ENCODE data around the gene CHDH.

Gene CHDH

GRCh38 chr3:53846851-53847155, 584 bp upstream of the CHDH start:
- FAIRE-seq, result no peak

- no peak for FAIRE-seq
These were observed 412 bp downstream of the CHDH start for GRCh38 chr3:53845881-53846133.

DNA sequence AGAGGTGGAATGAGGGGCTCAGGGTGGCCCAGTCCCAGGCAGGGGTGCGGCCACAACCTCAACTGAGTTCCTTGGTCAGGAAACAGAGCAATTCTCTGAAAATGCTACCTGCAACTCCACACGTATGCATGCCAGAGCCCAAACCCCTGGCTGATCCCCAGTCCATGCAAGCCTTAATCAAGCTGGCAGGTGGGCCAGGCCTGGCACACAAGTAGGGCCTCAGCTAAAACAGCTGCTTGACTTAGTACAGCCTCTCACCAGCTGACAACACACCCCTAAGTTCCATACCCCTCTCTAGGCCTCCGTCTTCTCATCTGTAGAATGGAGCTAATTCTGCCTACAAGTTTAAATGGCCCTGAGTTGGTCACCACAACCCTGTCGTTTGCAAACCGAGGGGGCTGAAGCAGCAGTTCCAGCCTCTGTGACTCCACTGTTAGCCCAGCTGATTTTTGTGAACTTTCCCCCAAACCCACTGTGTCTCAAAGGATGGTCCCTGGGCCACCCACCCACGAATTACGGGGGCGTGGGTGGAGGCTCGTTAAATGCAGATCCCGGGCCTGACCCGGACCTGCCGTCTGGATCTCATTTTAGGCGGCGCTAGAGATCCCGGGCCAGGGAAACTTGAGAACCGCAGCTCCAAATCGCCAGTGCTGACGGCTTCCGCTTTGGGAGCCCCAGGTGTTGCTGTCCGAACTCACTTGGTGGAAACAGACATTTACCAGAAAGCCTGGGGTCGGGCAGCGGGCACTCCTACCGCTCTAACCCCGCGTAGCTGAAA, 927 bp downstream of the CHDH start:
- FAIRE-seq, result no peak

DNA sequence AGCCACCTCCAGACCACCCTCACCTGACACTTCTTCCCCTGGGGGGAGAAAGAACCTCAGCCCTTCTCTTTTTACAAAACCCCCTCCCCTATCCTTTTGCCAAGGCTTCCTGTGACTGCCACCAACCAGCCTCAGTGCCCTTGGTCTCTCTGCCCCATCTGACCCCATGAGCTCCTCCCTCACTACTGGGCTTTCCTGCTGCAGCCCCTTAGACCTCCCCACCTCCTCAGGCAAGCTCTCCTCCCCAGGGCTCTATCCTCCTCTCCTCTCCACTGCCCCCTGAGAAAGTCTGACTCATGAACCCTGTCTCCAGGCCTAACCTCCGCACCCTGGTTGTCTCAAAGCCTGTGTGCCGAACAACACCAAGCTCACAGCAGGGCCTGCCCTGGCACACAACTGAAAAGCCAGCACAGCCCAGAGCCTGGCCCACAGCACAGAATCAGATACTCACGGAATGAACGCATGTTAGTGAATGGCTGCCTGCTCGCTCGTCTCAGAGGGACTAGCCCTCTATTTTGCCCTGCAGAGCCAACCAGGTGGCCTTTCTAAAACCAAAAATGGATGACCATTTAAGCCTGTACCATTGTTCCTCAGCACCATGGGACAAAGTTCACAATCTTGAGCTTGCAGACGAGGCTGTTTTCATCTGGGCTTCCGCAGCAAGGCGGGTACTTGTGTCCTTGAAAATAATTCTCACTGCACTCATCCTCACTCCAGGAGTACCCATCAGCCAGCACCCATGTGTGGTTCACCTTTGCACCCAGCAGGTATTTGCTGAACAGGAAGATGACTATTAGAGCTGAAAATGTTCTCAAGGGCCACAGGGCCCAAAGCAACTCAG, 1.7 kb downstream of the CHDH start:
- FAIRE-seq, result no peak

GRCh38 chr3:53843195-53844177, 2.7 kb downstream of the CHDH start:
- no peak for FAIRE-seq

DNA sequence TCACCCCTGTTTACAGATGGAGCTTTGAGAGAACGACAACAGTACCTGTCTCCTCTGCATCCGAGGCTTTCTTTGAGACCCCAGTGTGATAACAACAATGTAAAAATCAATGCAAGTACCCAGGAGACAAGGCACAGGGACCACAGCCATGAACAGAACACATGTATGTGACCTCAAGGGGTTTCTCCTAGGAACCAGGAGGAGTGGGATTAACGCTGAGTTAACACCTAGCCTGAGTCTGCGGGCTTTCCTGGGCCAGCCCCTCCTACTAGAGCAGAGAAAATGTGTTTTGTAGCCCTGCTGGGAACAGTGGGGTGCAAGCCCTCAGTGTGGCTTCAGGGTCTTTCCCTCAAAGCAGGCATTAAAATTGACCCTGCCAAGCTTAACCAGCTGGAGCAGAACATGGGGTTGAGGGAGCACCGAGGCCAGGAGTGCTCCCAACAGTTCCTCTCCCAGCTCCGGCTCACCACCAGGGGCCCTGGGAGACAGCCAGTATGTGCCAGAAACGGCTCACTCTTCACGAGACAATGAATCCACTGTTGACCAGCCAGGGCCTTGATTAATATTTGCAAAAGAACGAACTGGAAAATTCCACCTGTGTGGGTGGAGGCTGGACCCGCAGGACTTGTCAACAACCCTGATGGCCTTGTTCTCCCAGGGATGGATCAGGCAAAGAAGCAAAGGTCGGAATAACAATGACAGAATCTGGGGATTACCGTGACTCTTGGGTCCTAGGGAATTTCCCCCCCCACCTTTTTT, 3.6 kb downstream of the CHDH start:
- no peak for FAIRE-seq

DNA sequence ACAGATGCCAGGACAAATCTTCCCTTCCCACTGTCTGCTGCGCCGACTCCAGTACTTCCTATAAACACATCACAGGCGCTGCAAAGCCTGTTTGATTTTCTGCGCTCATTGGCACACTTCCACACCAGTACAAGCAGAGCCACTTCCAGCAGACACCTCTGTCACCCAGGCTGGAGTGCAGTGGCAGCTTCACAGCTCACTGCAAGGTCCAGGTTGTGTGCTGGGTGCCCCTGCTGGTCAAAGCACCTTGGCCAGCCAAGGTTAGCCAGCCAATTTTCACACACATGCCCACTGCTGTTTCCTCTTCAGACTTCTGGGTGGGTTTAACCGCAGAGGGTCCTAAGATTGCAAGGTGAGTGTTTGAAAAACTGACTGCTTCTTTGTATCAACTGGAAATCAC, 4.9 kb downstream of the CHDH start:
- FAIRE-seq, result no peak

GRCh38 chr3:53837331-53837730, 8.9 kb downstream of the CHDH start:
- no peak for FAIRE-seq

DNA sequence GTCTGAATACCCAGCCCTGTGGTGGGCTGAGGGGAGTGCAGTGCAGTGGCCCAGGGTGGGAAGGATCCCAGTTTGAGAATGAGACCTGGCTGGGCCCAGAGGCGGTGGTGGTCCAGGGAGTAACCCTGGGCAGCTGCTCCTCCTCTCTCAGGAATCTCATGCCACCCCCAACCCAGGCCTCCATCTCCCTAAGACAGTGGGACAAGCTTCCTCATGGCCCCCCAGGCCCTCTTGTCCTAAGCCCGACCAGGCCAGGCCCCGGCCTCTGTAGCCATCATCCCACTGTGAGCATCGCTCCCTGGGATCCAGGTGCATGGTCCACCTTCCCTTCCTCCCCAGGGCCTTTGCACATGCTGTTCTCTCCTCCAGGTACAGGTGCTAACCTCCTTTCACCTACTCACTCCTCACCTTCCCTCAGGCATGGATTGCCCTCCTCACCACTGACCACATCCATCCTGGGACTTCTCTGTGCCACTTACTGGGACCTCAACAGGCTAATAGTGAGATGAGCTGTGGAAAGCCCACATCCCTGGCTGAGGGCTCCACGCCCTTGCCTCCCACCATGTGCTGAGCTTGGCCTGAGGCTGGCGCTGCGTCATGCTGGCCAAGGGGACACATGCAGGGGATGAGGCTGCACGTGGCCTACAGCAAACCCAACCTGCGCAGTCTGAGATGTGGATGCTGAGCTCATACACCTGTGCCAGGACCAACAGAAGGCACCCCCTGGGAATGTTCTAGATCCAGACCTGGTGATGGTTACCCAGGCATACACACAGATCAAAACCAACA, 9.9 kb downstream of the CHDH start:
- FAIRE-seq, result no peak

DNA sequence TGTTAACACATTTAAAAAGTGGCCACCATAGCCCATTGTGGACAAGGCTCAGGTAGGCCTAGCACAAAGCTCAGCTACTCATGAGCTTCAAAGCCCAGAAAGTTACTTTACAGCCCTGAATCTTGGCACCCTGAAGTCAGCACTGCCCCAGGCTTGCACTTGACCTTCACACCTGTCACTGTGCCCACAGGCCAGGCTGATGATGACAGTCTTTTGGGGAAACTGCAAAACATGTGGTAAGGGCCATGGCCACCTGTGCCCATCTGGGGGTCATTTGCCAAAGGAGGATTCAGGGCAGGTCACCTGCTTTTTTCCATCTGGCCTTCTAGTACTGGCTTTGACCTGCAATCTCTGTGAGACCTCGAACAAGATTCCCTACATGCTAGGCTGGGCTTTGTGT, 11.0 kb downstream of the CHDH start:
- FAIRE-seq, result no peak

DNA sequence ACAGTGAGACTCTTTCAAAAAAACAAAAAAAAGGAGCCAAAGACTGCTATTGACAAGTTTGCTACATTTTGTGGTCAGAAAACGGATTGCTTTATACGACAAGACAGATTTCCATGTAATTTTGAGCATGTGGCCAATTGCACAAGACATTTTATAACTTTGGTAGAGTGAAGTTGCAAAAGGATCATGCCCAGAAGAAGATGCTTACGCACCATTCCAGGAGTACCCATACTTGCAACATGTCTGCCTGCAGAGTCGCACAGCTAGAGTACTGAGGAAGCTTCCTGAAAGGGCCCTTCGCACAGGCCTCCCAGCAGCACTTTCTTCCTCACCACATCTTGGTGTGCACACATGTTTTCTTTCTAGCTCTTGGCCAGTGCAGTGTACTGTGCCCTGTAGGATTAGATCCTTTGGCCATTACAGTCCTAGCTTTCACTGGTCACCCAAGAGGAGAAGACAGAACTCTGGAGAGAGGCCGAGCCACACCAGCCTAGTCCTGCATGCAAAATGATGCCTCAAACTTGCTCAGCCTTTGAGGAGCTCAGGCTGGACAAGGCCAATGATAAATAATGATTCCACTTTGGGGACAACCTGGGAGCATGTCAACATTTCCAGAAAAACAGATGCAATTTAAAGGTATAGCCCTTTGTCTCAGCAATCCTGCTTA, 11.7 kb downstream of the CHDH start:
- no peak for FAIRE-seq

- FAIRE-seq, result no peak
These were observed 12.5 kb downstream of the CHDH start for GRCh38 chr3:53833700-53834099.

- FAIRE-seq, result no peak
These were observed 13.1 kb downstream of the CHDH start for GRCh38 chr3:53833053-53833645.

- no peak for FAIRE-seq
These were observed 15.3 kb downstream of the CHDH start for GRCh38 chr3:53830944-53831343.

DNA sequence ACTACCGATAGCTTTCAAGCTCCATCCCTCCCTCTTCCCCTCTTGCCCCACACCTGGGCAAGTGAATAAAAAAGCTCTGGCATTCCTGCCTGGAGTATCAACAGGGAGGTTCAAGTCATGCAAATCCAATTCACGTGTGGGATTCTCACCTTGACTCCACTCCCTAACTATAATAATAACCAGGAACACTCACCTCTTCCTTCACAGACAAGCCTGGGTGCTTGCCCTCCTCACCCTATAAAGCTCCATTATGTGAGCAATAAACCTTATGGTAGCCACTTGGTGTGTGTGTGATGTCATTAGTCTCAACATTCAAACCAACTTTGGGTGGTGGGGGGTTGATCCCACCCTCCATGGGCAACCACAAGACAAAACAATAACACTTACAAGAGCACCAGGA, 16.6 kb downstream of the CHDH start:
- no peak for FAIRE-seq

GRCh38 chr3:53828581-53828980, 17.6 kb downstream of the CHDH start:
- no peak for FAIRE-seq

DNA sequence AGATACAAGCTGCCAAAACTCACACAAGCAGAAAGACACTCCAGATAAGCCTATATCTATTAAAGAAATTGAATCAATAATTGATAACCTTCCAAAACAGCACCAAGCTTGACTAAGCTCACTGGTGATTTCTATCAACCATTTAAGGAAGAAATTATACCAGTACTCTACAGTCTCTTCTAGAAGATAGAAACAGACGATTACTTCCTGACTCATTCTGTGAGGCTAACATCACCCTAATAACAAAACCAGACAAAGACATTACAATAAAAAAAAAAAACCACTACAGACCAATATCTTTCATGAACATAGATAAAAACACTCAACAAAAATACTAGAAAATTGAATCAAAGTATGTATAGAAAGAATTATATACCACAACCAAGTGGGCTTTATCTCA, 20.2 kb downstream of the CHDH start:
- no peak for FAIRE-seq

DNA sequence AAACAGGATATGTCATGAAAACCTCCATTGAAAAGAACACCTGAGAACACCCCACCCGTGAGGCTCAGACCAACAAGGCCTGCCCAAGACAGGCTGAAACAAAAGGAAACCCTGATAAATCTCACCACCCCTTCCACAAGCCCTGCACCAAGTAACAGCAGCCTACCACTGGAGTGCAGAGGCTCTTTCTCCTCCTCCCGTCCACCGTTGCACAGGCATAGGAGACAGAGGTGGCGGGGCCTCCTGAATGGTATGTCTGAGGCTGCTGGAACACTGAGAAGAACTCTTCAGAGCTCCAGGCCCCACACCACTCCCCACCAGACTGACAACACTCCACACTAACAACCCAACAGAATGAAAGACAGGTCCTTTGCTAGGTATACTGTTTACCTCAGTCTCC, 21.4 kb downstream of the CHDH start:
- FAIRE-seq, result no peak

DNA sequence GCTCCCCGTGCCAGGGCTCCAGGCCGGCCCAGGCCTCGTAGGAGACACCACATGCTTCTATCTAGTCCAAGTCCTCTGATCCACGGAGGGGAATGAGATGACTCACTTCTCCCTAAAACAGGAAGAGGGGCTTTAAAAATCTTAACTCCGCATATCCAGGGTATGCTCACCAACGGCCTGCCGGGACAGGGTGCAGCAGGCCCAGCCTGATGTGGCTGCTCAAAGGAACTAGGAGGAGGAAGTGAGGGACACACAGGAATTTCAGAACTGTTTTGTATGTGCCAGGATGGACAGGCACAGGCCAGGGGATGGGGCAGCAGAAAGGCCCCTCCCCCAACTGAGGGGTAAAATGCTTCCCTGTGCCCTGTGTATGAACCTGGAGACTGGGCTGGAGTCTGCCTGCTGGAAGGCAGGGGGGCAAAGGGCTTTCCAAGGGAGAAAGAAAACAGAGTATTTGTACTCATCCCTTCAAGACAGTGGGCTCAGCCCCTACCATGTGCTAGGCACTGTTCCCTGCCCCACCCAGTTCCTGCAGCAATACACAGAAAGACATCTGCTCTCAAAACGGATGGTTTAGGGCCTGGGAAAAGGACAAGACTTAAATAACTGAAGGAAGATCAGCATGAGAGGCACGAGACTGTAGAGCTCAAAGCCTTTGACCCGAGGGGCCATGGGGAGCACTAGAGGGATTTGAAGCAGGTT, 22.1 kb downstream of the CHDH start:
- FAIRE-seq, result no peak
